Coronary artery (tissue), 2 donors: ENCODE results near the gene STAP2.

Source experiments
- DNase-seq: peaks from one replicate; pipeline ENCODE4 v3.0.0-alpha.2; 2017; ENCODE audit warnings: low spot score
- H3K27ac ChIP-seq, 2 donors: fragments of 200-600 bp; sonication (generic); one replicate each; pipeline ENCODE4 v1.5.1; 2016 to 2019
- H3K4me3 ChIP-seq: fragments of 200-600 bp; sonication (generic); 2 replicates; pipeline ENCODE4 v1.5.1; 2016; ENCODE audit warnings: mild to moderate bottlenecking, moderate library complexity
- CTCF ChIP-seq: fragments of 200-600 bp; sonication (generic); IDR thresholded peaks from one replicate; pipeline ENCODE4 v1.5.1; 2019; ENCODE audit warnings: antibody characterized with exemption

The STAP2 gene

DNA sequence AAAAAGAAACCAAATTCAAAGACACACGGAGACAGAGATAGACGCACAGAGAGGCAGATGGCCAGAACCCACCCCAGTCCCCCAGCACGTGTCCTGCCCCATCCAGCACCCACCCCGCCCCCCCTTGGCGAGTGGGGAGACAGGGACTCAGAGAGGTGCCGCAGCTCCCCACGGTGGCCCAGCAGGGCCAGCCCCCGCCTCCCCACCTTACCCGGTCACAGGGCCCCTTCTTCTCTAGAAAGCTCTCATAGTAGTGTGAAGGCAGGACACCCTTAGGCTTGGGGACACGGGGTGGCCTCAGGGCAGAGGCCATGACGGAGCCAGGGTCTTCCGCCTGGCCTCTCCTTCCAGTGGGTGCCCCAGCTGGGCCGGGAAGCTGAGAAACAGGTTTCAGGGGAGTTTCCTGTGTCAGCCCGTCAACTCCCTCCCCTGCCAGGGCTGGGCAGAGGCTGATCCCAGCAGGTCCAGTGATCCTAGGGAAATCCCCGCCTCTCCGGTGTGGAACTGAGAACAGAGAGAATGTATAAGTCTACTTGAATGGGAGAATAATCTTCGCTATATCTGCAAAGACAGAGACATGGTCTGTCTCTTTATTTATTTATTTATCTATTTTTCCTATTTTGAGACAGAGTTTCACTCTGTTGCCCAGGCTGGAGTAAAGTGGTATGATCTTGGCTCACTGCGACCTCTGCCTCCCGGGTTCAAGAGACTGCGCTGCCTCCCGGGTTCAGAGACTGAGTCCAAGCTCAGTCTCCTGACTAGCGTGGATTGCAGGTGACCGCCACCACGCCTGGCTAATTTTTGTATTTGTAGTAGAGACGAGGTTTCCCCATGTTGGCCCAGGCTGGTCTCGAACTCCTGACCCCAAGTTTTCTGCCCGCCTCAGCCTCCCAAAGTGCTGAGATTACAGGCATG, at the start of gene STAP2:
Gene STAP2, minus strand, starts transcription at position 387 of the 915 bp plus-strand sequence. Its CDS starts 74 bp downstream, at position 313.
- peak within 1 kb of the TSS; percentile 66 for H3K4me3 ChIP-seq
- no peak for TF ChIP-seq CTCF
- DNase-seq: no peak
- H3K27ac ChIP-seq: peak within 1 kb of the TSS in 1 of 2 donors; percentile 25

DNA sequence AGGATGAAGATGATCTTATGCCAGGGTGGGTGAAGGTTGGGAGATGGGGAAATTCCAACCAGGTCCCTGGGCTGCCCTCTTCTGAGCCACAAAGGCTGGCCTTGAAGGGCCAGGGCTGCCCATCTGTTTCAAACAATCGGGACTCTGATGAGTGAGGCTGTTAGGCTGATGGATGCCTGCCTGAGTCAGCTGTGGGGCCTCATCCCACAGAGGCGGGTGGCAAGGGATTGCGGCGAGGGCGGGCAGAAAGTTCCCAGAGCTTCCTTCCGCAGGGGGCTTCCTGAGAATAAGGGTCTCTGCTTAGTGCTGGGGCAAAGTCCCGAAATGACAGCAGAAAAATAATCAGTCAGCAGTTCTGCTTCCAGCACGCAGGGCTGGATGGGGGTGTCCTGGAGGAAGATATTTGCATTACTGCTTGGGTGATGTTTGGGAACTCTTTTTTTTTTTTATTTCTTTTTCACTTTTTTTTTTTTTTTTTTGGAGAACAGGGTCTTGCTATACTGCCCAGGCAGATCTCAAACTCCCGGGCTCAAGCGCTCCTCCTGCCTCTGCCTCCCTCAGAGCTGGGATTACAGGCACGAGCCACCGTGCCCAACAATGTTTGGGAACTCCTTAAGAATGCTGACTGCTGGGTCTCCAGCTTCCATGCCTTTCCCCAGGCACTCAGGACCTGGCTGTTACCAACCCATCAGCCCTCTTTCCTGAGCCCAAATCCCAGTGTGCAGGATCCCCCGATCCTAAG, 47.6 kb upstream of the STAP2 start:
- TF ChIP-seq CTCF: no peak
- Histone ChIP-seq H3K4me3 (no peak overlapping the region), H3K27ac (no peak overlapping the region)
- no peak for DNase-seq

DNA sequence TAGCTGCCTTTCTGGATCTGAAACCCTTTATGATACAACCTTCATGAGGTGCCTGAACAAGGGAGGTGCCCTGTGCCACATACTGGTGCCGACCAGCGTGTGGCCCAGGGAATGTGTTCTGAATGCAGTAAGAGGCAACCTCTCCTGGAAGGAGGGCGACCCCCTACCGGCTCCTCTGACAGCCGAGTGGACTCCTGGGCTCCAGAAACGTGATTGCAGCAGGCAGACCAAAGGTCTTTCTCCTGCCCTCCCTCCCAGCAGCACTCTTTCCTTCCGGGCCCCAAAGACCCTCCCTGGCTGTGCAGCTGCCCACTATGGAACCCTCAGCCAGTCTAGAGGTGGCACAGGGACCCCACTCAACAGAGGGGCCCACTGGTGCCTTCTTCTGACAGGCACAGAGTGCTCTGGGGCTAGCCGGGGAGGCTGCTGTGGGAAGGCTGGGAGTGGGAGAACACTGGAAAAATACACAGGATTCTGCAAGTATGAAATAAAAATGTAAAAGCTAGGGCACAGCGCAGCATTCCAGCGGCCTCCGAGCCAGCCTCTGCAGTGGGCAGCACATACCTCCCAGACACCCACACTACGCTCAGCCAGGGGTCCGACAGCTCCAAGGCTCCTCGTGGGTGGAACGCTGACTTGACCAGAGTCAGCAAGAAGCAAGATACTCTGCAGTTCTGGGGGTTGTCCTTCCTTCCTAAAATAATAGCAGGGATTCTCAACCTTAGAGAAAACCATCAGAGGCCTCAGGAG, 46.8 kb upstream of the STAP2 start:
- no peak for TF ChIP-seq CTCF
- Histone ChIP-seq H3K27ac (peak overlapping the region in 1 of 2 donors; percentile 32), H3K4me3 (no peak overlapping the region)
- no peak for DNase-seq

DNA sequence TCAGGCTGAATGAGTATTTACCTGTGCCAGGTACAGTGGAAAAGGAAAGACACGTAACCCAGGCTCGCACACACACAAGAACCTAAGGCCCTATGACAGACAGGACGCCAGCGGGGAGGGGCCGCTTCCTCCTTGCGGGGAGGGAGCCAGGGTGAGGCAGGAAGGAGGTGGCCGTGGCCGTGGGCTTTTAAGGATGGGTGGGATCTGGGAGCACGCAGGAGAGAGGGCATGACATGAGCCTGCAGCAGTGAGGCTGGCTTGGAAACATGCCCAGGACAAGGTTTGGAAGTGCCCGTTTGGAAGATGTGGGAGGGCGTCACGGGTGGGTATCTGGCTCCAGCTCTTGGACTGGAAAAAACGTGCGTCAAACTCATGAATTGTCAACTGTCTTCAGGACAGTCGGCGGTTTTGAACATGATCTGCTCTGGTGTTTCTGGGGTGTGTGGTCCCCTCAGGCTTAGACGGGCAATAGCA, 41.7 kb upstream of the STAP2 start:
- no peak overlapping the region for H3K4me3 ChIP-seq
- DNase-seq: no peak
- no peak for TF ChIP-seq CTCF
- peak overlapping the region in 1 of 2 donors; percentile 62 for H3K27ac ChIP-seq

DNA sequence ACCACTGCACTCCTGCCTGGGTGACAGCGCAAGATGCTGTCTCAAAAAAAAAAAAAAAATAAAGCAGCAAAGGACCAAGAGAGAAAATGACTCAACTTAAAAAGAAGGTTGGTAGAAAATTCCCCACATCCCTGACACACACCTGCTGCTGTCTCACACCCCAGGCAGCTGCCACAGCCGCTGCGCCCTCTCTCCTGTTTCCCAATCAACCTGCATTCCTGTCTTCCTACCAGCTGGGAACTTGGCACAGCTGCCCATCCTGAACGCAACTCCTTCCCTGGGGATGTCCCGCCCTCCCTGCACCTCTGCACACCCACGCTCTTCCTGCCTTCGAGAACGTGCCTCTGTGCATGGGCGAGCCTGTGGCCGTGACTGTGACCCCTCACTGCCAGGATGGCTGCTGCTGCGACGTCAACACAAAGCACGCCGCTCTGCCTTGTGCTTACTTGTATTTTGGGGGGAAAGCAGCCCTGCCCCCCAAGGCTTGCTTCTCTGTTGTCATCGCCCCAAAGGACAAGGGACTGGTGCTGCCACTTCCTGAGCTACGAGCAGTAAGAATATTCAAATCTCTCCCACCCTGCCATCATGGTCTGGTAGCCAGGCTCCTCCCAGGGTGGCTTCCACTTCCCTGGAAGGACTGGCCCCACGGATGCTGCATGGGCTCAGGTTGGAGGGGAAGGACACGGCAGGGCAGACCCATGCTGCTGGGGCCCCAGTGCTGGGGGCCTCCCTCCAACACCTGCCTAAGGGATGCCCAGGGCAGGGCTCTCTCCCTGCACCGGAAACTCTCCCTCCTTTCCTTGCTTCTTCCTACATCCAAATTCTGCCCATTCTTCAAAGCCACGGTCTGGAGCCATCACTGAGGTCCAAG, 41.0 kb upstream of the STAP2 start:
- peak overlapping the region in 1 of 2 donors; percentile 62 for H3K27ac ChIP-seq
- DNase-seq: no peak
- no peak for TF ChIP-seq CTCF
- no peak overlapping the region for H3K4me3 ChIP-seq

- no peak overlapping the region for H3K4me3 ChIP-seq
- TF ChIP-seq CTCF: no peak
- no peak for DNase-seq
- H3K27ac ChIP-seq: no peak overlapping the region
Measured at GRCh38 chr19:4378886-4379285, 40.3 kb upstream of the STAP2 start.
